GM18517 (cell line): ENCODE measurements around the gene SH2D7.

Source experiments
- ATAC-seq: cut with Tn5 transposase; IDR thresholded peaks from one replicate; pipeline ENCODE4 v1.9.1; 2021; ENCODE audit warnings: mild to moderate bottlenecking, moderate library complexity; ENCODE audit not compliant: unreplicated experiment

The SH2D7 gene

DNA sequence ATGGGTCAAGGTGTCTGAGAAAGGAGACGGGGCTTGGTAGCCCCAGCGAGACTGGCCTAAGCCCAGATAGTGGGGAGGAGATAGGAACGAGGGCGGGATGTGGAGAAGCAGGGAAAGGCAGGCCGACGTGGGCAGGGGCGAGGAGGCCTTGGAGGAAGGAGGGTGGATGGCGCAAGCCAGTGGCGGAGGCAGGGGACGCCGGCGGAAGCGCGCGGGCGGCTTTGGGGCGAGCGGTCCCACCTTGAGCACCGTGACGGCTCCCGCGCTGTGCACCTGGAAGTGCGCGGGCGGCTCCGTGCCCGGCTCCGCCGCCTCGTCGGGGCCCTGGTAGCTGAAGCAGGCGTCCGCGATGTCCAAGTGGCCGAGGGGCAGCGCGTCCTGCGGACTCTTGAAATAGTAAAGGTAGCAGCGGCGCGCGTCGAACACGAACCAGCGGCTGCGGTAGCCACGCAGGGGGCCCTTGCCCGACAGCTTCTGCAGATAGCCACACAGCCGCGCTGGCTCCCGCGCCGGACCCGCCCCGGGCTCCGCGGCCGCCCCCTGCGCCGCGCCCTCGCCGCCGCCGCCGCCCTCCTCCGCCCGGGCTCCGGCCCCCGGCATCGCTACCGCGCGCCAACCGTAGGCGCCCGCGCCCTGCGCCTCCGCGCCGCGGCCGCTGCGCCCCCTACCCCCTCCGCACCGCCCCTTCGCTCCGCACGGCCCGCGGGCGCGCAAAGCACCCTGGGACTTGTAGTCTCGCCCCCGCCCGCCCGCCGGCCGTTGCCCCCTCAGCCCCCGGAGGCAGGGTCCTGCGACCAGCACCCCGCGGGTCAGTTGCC is 15.1 kb upstream of the SH2D7 start, which contains the start of gene TBC1D2B:
TBC1D2B (minus strand) TSS at position 659 of the 818 bp plus-strand sequence; CDS start at position 600, 59 bp downstream.
- peak; percentile 57 for ATAC-seq

GRCh38 chr15:78077871-78078210 is 14.5 kb upstream of the SH2D7 start:
- ATAC-seq: no peak

GRCh38 chr15:78079298-78080087 is 12.9 kb upstream of the SH2D7 start:
- ATAC-seq: no peak

GRCh38 chr15:78080088-78080460 is 12.3 kb upstream of the SH2D7 start:
- ATAC-seq: no peak

GRCh38 chr15:78082106-78082742 is 10.1 kb upstream of the SH2D7 start:
- ATAC-seq: no peak

DNA sequence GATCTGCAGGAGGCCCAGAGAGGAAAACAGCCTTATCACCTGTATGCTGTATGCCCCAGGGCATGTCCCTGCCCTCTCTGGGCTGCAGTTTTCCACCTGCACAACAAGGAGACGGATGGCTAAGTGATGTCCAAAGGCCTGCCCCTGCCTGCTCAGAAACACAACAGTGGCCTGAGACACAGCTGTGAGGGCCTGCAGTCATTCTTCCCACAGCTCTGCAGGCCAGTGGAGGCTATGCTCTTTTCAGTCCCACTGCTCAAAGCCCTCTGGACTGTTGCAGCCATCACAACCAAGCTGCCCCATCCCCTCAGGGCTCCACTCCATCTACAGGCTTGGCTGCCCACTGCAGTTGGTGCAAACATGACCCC is 9.6 kb upstream of the SH2D7 start:
- no peak for ATAC-seq

GRCh38 chr15:78083186-78083585 is 9.2 kb upstream of the SH2D7 start:
- no peak for ATAC-seq

GRCh38 chr15:78083687-78084448 is 8.5 kb upstream of the SH2D7 start:
- no peak for ATAC-seq

DNA sequence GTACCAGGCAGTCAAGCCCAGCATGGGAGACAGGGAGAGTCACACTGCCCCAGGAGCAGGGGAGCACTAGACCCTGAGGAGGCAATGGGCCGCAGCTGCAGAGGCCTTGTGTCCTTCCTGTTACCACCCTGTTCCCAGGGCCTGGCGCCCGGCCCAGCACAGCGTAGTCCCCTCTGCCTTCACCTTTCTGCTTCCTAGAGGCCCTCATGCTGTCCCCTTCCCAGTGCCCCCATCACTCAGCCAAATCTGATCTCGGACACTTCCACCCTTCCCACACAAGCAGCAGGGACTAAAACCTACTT is 8.0 kb upstream of the SH2D7 start:
- ATAC-seq: no peak

DNA sequence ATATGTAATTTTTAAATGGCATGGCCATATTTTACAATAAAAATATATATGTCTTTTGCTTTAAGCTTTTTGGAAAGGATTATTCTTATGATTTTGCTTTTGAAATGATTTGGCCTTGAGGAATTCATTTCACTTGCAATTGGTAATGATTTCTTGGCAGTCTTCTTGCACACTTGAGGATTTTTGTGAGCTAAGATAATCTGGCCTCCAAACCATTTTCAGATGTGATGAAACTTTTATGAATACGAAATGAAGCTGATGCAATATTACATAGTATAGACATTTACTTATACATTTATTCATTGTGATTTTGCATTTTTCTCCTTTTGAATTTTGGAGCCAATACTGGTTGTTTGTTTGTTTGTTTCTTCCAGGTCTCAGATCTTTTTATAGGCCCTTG is 6.4 kb upstream of the SH2D7 start:
- ATAC-seq: no peak

DNA sequence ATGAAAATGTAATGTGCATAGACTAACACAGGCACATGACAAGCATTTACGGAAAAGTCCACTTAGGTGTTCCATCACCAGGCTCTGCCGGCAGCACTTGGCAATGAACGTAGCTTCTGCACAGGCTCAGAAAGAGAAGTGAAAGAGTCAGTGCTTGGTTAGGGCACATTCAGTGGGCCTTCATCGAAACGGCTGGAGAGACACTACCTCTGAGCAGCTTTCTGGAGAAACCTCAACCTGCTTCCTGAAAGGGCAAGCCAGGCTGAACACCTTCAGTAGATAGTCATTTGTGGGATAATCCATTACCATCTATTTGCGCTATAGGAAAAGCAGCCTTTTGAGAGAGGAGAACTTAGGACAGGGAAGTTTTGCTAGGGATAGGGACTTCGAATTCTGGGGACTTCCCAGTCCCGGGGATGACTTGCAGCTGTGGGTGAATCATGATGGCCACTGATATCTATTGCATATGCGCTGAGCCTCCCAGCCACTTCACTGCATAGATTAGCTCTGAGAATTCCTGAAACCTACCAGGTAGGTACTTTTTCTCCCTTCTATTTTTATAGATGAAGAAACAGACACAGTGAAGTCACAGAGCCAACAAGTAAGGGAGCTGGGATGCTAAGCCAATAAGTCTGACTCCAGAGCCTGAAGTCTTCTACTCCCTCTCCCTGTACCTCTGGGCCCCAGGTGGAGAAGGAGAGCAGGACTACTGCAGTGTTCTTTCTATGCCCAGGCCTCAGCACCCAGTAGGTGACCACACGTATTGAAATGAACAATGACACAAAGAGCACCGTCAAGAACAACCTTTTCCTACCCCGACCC is 4.2 kb upstream of the SH2D7 start:
- no peak for ATAC-seq

GRCh38 chr15:78088773-78089080 is 3.6 kb upstream of the SH2D7 start:
- no peak for ATAC-seq

- no peak for ATAC-seq
These were observed 1.8 kb upstream of the SH2D7 start for GRCh38 chr15:78090422-78091063.

- no peak for ATAC-seq
These were observed 1.1 kb downstream of the SH2D7 start for GRCh38 chr15:78093242-78094020.

GRCh38 chr15:78097667-78098066 is 5.3 kb downstream of the SH2D7 start:
- no peak for ATAC-seq

DNA sequence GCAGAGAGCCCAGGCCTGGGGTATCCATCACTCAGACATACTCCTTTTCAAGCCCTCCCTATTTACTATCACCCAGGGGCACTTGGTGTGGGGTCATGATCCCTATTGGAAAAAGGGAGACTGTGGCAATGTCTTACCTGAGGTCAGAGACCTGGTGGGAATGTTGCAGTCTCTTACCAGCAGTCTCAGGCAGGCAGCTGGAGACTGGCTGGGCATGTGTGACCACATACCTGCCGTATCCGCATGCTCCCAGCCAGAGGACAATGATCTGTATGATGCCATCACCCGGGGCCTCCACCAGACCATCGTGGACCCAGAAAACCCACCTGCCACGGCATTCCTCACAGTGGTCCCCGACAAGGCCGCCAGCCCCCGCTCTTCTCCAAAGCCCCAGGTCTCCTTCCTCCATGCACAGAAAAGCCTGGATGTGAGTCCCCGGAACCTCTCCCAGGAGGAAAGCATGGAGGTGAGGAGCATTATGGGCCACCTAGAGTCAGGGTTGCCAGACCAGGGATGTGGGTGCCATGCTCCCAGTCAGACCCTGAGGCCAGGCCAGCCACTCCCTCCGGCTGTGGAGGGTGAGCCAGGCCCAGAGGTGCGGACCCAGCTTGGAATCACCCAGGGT is 5.9 kb downstream of the SH2D7 start:
- no peak for ATAC-seq

DNA sequence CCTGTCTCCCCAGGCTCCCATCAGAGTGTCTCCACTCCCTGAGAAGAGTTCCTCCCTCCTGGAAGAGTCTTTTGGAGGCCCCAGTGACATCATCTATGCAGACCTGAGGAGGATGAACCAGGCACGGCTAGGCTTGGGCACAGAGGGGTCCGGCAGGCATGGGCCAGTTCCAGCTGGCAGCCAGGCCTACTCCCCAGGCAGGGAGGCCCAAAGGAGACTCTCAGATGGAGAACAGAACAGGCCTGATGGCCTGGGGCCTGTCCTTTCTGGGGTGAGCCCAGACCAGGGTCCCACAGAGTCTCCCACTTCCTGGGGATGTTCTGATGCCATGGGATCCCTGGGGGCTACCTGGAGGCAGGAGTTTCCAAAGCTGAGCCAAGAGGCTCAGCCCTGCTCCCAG is 8.5 kb downstream of the SH2D7 start:
- ATAC-seq: no peak

DNA sequence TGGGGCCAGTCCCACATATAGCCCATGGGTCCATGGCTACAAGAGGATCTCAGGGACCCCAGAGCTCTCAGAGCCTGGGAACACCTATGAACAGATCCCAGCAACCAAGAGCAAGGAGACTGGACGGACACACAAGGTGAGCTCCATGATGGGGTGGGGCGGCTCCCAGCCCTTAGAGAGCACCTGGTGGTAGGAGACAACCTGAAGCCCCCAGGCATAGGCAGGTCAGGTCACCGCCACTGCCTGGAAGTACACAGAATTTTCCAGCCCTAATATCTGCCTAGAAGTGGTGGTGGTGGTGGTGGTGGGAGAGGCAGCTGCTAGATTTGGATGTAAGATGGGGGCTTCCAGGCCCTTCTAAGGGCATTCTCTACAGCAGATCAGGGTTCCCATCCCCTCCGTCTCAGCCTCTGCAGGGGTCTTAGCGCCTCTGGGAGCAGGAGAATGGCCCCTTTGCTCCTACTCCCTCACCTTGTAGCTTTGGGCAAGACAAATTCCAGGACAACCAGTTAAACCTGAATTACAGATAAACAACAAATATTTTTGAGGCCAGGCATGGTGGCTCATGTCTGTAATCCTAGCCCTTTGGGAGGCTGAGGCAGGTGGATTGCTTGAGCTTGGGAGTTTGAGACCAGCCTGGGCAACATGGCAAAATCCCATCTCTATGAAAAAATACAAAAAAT is 9.2 kb downstream of the SH2D7 start:
- ATAC-seq: no peak
